DND-41 (cell line): ENCODE measurements around the gene XRCC5.

Experiments used
- EZH2 ChIP-seq: IDR thresholded peaks from 3 replicates; pipeline ENCODE4 v1.6.1; 2012; ENCODE audit warnings: borderline replicate concordance, low read depth, mild to moderate bottlenecking, moderate library complexity, low read length, inconsistent platforms; ENCODE audit not compliant: severe bottlenecking
- TF ChIP-seq, protein P1 (sequence below): IDR thresholded peaks from 2 replicates; pipeline ENCODE4 v1.5.1; 2012; ENCODE audit warnings: borderline replicate concordance, low read length, moderate library complexity, mild to moderate bottlenecking; ENCODE audit not compliant: poor library complexity, severe bottlenecking; ENCODE audit errors: extremely low read depth

DNA sequence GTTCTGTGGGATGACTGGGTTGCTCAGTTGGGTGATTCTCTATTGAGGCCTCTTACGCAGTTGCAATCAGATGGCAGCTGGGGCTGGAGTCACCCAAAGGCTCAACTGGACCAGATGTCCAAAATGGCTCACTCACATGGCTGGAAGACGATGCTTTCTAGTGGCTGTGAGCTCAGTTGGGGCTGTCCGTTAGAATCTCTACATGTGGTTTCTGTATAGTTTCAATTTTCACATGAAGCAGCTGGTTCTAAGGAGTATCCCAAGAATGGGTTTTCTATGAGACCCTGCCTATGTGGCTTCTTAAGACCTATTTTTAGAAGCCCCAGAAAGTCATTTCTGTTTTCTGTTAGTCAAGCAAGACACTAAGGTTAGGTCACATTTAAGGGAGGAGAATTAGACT lies 4.4 kb downstream of the XRCC5 start:
- TF ChIP-seq, protein P1, sequence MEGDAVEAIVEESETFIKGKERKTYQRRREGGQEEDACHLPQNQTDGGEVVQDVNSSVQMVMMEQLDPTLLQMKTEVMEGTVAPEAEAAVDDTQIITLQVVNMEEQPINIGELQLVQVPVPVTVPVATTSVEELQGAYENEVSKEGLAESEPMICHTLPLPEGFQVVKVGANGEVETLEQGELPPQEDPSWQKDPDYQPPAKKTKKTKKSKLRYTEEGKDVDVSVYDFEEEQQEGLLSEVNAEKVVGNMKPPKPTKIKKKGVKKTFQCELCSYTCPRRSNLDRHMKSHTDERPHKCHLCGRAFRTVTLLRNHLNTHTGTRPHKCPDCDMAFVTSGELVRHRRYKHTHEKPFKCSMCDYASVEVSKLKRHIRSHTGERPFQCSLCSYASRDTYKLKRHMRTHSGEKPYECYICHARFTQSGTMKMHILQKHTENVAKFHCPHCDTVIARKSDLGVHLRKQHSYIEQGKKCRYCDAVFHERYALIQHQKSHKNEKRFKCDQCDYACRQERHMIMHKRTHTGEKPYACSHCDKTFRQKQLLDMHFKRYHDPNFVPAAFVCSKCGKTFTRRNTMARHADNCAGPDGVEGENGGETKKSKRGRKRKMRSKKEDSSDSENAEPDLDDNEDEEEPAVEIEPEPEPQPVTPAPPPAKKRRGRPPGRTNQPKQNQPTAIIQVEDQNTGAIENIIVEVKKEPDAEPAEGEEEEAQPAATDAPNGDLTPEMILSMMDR = no peak
- TF ChIP-seq EZH2 = no peak
